Hypothalamus (tissue), 51 donors: ENCODE results near the gene PAN3.
A peak's percentile ranks its signal among the peaks of the same experiment; 100 is the strongest.
"Not testable (repeated sequence)": the region's sequence is repeated elsewhere in the genome, so short reads cannot be mapped to it uniquely, and the experiment has no call there.

Source experiments
- DNase-seq, 51 donors: peaks; one replicate each; lab custom pipeline; 2025; lab: John Stamatoyannopoulos, UW

Gene PAN3, protein sequence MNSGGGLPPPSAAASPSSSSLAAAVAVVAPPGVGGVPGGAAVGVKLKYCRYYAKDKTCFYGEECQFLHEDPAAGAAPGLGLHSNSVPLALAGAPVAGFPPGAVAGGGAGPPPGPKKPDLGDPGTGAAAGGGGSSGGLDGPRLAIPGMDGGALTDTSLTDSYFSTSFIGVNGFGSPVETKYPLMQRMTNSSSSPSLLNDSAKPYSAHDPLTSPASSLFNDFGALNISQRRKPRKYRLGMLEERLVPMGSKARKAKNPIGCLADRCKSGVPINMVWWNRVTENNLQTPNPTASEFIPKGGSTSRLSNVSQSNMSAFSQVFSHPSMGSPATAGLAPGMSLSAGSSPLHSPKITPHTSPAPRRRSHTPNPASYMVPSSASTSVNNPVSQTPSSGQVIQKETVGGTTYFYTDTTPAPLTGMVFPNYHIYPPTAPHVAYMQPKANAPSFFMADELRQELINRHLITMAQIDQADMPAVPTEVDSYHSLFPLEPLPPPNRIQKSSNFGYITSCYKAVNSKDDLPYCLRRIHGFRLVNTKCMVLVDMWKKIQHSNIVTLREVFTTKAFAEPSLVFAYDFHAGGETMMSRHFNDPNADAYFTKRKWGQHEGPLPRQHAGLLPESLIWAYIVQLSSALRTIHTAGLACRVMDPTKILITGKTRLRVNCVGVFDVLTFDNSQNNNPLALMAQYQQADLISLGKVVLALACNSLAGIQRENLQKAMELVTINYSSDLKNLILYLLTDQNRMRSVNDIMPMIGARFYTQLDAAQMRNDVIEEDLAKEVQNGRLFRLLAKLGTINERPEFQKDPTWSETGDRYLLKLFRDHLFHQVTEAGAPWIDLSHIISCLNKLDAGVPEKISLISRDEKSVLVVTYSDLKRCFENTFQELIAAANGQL

GRCh38 chr13:28138012-28138755 lies at the start of gene PAN3:
PAN3 (plus strand) TSS chr13:28138545; CDS start chr13:28138658, 113 bp downstream.
- peak; percentile 43 to 95 (median 82) for DNase-seq

DNA sequence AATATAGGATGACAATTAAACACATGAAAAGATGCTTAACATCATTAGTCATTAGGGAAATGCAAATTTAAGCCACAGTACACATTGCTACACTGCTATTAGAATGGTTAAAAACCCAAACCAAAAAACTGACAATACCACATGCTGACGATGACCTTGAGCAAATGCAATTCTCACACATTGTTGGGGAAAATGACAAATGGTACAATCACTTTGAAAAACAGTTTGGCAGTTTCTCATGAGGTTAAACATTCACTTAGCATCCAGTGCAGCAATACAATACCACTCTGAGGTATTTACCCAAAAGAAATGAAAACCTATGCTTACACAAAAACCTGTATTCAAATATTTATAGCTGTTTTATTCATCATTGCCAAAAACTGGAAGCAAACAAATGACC lies 49.3 kb upstream of the PAN3 start:
- DNase-seq: no peak

DNA sequence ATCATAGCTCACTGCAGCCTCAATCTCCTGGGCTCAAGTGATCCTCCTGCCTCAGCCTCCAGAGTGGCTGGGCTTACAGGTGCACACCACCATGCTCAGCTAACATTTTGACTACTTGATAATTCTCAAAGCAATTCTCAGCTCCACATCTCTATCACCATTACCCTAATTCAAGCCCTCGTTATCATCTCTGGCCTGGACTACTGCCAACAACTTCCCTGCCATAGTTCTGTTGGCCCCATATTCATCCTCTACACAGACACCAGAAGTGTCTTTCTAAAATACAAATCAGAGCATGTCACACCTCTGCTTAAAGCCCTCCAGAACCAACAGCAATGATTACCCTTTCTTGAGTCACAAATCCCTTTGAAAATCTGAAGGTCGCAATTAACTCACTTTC lies 45.9 kb upstream of the PAN3 start:
- DNase-seq: no peak

GRCh38 chr13:28093881-28094280 lies 44.5 kb upstream of the PAN3 start:
- no peak for DNase-seq

GRCh38 chr13:28094306-28094705 lies 44.0 kb upstream of the PAN3 start:
- DNase-seq: no peak

GRCh38 chr13:28097503-28097902 lies 40.8 kb upstream of the PAN3 start:
- DNase-seq: no peak

GRCh38 chr13:28099396-28100149 lies 38.8 kb upstream of the PAN3 start:
- DNase-seq: no peak

GRCh38 chr13:28100150-28101121 lies 37.9 kb upstream of the PAN3 start, which contains the start of gene FLT3:
FLT3 (minus strand) TSS chr13:28100576; CDS start chr13:28100510, 66 bp downstream.
- peak in 8 of 51 donors; percentile 2 to 29 (median 9) for DNase-seq

DNA sequence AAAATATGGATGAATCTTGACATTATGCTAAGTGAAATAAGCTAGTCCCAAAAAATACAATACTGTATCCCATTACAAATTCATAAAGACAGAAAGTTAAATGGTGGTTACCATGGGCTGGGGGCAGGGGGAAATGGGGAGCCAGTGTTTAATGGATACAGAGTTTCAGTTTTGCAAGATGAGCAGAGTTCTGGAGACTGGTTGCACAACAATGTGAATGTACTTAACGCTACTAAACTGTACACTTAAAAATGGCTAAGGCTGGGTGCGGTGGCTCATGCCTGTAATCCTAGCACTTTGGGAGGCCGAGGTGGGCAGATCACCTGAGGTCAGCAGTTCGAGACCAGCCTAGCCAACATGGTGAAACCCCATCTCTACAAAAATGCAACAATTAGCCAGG lies 36.5 kb upstream of the PAN3 start:
- DNase-seq: not testable (repeated sequence)

DNA sequence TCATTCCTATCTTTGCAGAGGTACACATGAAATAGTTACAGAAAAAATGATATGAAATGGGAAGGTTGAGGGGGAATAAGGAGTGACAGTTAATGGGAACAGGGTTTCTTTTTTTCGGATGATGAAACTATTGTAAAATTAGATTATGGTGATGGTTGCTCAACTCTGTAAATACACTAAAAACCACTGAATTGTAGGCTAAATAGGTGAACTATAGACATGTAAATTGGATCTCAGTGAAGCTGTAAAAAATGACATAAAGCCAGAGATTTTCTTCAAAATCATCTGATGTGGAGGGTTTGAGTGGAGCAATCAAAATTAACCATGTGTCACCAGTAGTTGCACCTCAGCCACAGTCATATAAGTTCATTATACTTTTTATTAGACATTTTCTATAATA lies 31.4 kb upstream of the PAN3 start:
- no peak for DNase-seq

DNA sequence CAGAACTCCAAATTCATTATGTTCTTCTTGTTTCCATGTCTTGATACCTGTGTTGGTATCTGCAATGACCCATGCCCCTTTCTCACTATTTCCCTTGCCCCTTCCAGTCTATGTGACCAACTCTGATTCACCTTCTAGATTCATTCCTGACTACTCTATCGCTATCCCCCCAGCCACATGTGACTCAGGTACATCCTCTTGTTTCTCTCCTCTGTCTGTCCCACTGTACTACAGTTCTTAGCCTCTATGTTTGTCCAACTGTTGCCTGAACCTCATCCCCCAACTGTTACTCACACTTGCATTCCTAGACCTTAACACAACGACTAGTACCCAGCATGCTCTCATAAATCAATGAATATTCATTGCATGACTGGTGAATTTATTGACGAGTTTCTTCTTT lies 27.9 kb upstream of the PAN3 start:
- DNase-seq: no peak

GRCh38 chr13:28116736-28117135 lies 21.6 kb upstream of the PAN3 start:
- DNase-seq: no peak

- no peak for DNase-seq
These were observed 20.5 kb upstream of the PAN3 start for GRCh38 chr13:28117689-28118377.

- no peak for DNase-seq
These were observed 18.0 kb upstream of the PAN3 start for GRCh38 chr13:28120317-28120716.

GRCh38 chr13:28121224-28121623 lies 17.1 kb upstream of the PAN3 start:
- no peak for DNase-seq

GRCh38 chr13:28128030-28128429 lies 10.3 kb upstream of the PAN3 start:
- no peak for DNase-seq

GRCh38 chr13:28128926-28129325 lies 9.4 kb upstream of the PAN3 start:
- DNase-seq: no peak
